GM12801 (cell line): ENCODE results near the gene MAGI2.

Experiments used
- CTCF ChIP-seq: IDR thresholded peaks from one replicate; pipeline ENCODE4 v1.5.1; 2011; ENCODE audit warnings: control low read depth; ENCODE audit not compliant: insufficient read length; ENCODE audit errors: extremely low read depth

Gene MAGI2

GRCh38 chr7:79051915-79052314, 401.6 kb downstream of the MAGI2 start:
- no peak for TF ChIP-seq CTCF

- no peak for TF ChIP-seq CTCF
These were observed 402.9 kb downstream of the MAGI2 start for GRCh38 chr7:79050603-79051002.

- no peak for TF ChIP-seq CTCF
These were observed 407.4 kb downstream of the MAGI2 start for GRCh38 chr7:79046061-79046460.

- no peak for TF ChIP-seq CTCF
These were observed 416.5 kb downstream of the MAGI2 start for GRCh38 chr7:79037001-79037400.

GRCh38 chr7:79036356-79036755, 417.1 kb downstream of the MAGI2 start:
- TF ChIP-seq CTCF = no peak

- TF ChIP-seq CTCF = no peak
These were observed 417.6 kb downstream of the MAGI2 start for GRCh38 chr7:79035858-79036257.

- TF ChIP-seq CTCF = no peak
These were observed 418.7 kb downstream of the MAGI2 start for GRCh38 chr7:79034730-79035129.

- TF ChIP-seq CTCF = no peak
These were observed 441.5 kb downstream of the MAGI2 start for GRCh38 chr7:79011921-79012320.
